CD4-positive, alpha-beta T cell (primary cell): ENCODE data around the gene IGIP. TPM values are rescaled to one million over a fixed set of nuclear protein-coding genes. Genes with fewer than 3 reads are reported as not detected.
A peak's percentile ranks its signal among the peaks of the same experiment; 100 is the strongest.

ENCODE experiments used
- ATAC-seq: fragments of 200-7000 bp; cut with Tn5 transposase; one replicate; pipeline ENCODE4 v1.10.0; 2022; ENCODE audit warnings: mild to moderate bottlenecking; ENCODE audit not compliant: poor library complexity
- CTCF ChIA-PET: fragments of 350-600 bp; sonication (Branson Sonifier 250); formaldehyde crosslinking; loops from one replicate; lab custom pipeline; 2021; ENCODE audit warnings: antibody characterized with exemption, inconsistent platforms; lab: Charles Lee
- POLR2A ChIA-PET: fragments of 350-600 bp; sonication (Branson Sonifier 250); formaldehyde crosslinking; loops from one replicate; lab custom pipeline; 2021; ENCODE audit warnings: antibody characterized with exemption, inconsistent platforms; lab: Charles Lee
- DNase-seq, 14 experiments: peaks; one replicate each; pipeline ENCODE4 v3.0.0-alpha.2; 2013 to 2020; ENCODE audit warnings: mixed read lengths in 2 of 14
- H3K27ac ChIP-seq, 2 donors: one replicate each; pipeline versions ENCODE4 v1.5.1 to v1.7.0; 2013; ENCODE audit warnings: low read length in 2 of 2, low read depth in 1 of 2, mild to moderate bottlenecking in 1 of 2
- H3K27me3 ChIP-seq, 2 experiments: 1 replicate in 1 of 2; 2 replicates in 1 of 2; pipeline versions ENCODE4 v1.6.1 to v1.7.0; 2013; ENCODE audit warnings: low read length in 2 of 2, control low read depth in 1 of 2, mild to moderate bottlenecking in 1 of 2, moderate library complexity in 1 of 2; ENCODE audit not compliant: insufficient read depth in 2 of 2, control insufficient read depth in 1 of 2
- H3K36me3 ChIP-seq: one replicate; pipeline ENCODE4 v1.6.1; 2013; ENCODE audit warnings: low read length, control low read depth; ENCODE audit not compliant: insufficient read depth
- H3K4me1 ChIP-seq: one replicate; pipeline ENCODE4 v1.6.1; 2013; ENCODE audit warnings: low read length, control low read depth; ENCODE audit not compliant: insufficient read depth
- H3K4me3 ChIP-seq: one replicate; pipeline ENCODE4 v1.5.1; 2013; ENCODE audit warnings: mild to moderate bottlenecking, low read length, moderate library complexity
- H3K9me3 ChIP-seq, 2 experiments: 1 replicate in 1 of 2; 2 replicates in 1 of 2; pipeline versions ENCODE4 v1.6.1 to v1.7.0; 2013; ENCODE audit warnings: low read length in 2 of 2, mild to moderate bottlenecking in 2 of 2, control low read depth in 1 of 2, moderate library complexity in 1 of 2; ENCODE audit not compliant: control insufficient read depth in 1 of 2, insufficient read depth in 1 of 2
- H3K27ac Mint-ChIP-seq: one replicate; pipeline ENCODE4 v1.8.0; 2020; ENCODE audit warnings: mixed read lengths
- H3K27me3 Mint-ChIP-seq: one replicate; pipeline ENCODE4 v1.8.0; 2021; ENCODE audit warnings: mixed read lengths
- H3K36me3 Mint-ChIP-seq: one replicate; pipeline ENCODE4 v1.8.0; 2021; ENCODE audit warnings: low read depth, mixed read lengths
- H3K4me1 Mint-ChIP-seq: one replicate; pipeline ENCODE4 v1.8.0; 2021; ENCODE audit warnings: low read depth, mixed read lengths
- H3K4me3 Mint-ChIP-seq: one replicate; pipeline ENCODE4 v1.8.0; 2020; ENCODE audit warnings: mild to moderate bottlenecking, mixed read lengths
- H3K9me3 Mint-ChIP-seq: one replicate; pipeline ENCODE4 v1.8.0; 2020; ENCODE audit warnings: mixed read lengths
- CTCF ChIP-seq: fragments of 200-600 bp; IDR thresholded peaks from one replicate; pipeline ENCODE4 v1.8.0; 2022; ENCODE audit warnings: antibody characterized with exemption, mild to moderate bottlenecking
- intact Hi-C, 2 experiments: fragments of 100-400 bp; cut with DNase I in 1 of 2; cut with micrococcal nuclease in 1 of 2; formaldehyde crosslinking; loops; one replicate each; pipeline versions ENCODE4 v1.15.1 to v1.9.0; 2023 to 2025; cut with DNase I, micrococcal nuclease
- total RNA-seq, 174 experiments: library from RNA in 2 of 174; stranded (reverse) in 2 of 174; gene quantifications; one replicate each; pipeline ENCODE4 v1.2.3 and lab custom pipeline; 2021 to 2026

The IGIP gene
- total RNA-seq, 2 experiments from 2014 or later = 1.5 TPM

GRCh38 chr5:140111011-140111858, 14.5 kb upstream of the IGIP start:
- H3K4me1 ChIP-seq = peaks cover 55% of the 10 kb centered on the region
- no peak overlapping the region for H3K27ac ChIP-seq
- Mint-ChIP-seq H3K36me3 (peaks cover 26% of the 10 kb centered on the region), H3K9me3 (no peaks in the 10 kb centered on the region), H3K27ac (peak overlapping the region; percentile 96), H3K4me3 (peak overlapping the region; percentile 100), H3K4me1 (peaks cover 87% of the 10 kb centered on the region), H3K27me3 (peaks cover 6% of the 10 kb centered on the region)
- ATAC-seq = no peak
- H3K4me3 ChIP-seq = no peak overlapping the region
- H3K27me3 ChIP-seq = peaks cover 10 to 11% of the 10 kb centered on the region in 2 experiments
- CTCF ChIA-PET = interaction anchor here (7.0 kb wide), 1 partner anchor 34 kb away, joined by 52 read pairs; no protein-coding TSS in a partner anchor
- intact Hi-C loops = loop anchor here in 1 of 2 experiments (5.0 to 10.0 kb wide), 4 partner anchors 46 to 1536 kb away; partner anchors contain the start of genes HSPA9, SPATA24 and UBE2D2
- POLR2A ChIA-PET = interaction anchor here (0.7 to 1.4 kb wide), 3 partner anchors 10 to 473 kb away, joined by 3 to 5 read pairs (median 3); no protein-coding TSS in a partner anchor
- H3K36me3 ChIP-seq = no peaks in the 10 kb centered on the region
- DNase-seq = no peak
- H3K9me3 ChIP-seq = no peaks in the 10 kb centered on the region
- TF ChIP-seq CTCF = no peak

GRCh38 chr5:140111859-140112551, 13.7 kb upstream of the IGIP start:
- Mint-ChIP-seq H3K4me3 (peak overlapping the region; percentile 100), H3K36me3 (peaks cover 26% of the 10 kb centered on the region), H3K27me3 (peaks cover 6% of the 10 kb centered on the region), H3K9me3 (no peaks in the 10 kb centered on the region), H3K4me1 (peaks cover 87% of the 10 kb centered on the region), H3K27ac (peak overlapping the region; percentile 96)
- H3K4me1 ChIP-seq = peaks cover 50% of the 10 kb centered on the region
- DNase-seq = no peak
- H3K27me3 ChIP-seq = peaks cover 10 to 11% of the 10 kb centered on the region in 2 experiments
- H3K4me3 ChIP-seq = no peak overlapping the region
- intact Hi-C loops = loop anchor here in 1 of 2 experiments (2.0 to 10.0 kb wide), 5 partner anchors 37 to 1537 kb away; partner anchors contain the start of genes HSPA9, SPATA24 and UBE2D2
- ChIA-PET POLR2A (interaction anchor here (1.3 to 1.4 kb wide), 4 partner anchors 9 to 473 kb away, joined by 3 to 7 read pairs (median 4); no protein-coding TSS in a partner anchor), CTCF (interaction anchor here (0.9 to 2.6 kb wide), 2 partner anchors 15 to 32 kb away, joined by 3 to 10 read pairs; no protein-coding TSS in a partner anchor)
- TF ChIP-seq CTCF = no peak
- no peak for ATAC-seq
- no peaks in the 10 kb centered on the region for H3K9me3 ChIP-seq
- H3K36me3 ChIP-seq = no peaks in the 10 kb centered on the region
- H3K27ac ChIP-seq = no peak overlapping the region

GRCh38 chr5:140112685-140113179, 13.0 kb upstream of the IGIP start:
- Histone ChIP-seq H3K4me3 (peak overlapping the region; percentile 78), H3K27ac (peak overlapping the region in 1 of 2 donors; percentile 83), H3K36me3 (no peaks in the 10 kb centered on the region), H3K4me1 (peaks cover 47% of the 10 kb centered on the region), H3K27me3 (peaks cover 10 to 11% of the 10 kb centered on the region in 2 experiments), H3K9me3 (no peaks in the 10 kb centered on the region)
- ATAC-seq = no peak
- H3K4me3 Mint-ChIP-seq = peak overlapping the region; percentile 100
- H3K27ac Mint-ChIP-seq = peak overlapping the region; percentile 96
- H3K27me3 Mint-ChIP-seq = peaks cover 6% of the 10 kb centered on the region
- peaks cover 87% of the 10 kb centered on the region for H3K4me1 Mint-ChIP-seq
- CTCF ChIA-PET = interaction anchor here (0.9 to 2.6 kb wide), 4 partner anchors 10 to 32 kb away, joined by 3 to 10 read pairs (median 3); no protein-coding TSS in a partner anchor
- no peak for DNase-seq
- TF ChIP-seq CTCF = no peak
- H3K9me3 Mint-ChIP-seq = no peaks in the 10 kb centered on the region
- peaks cover 19% of the 10 kb centered on the region for H3K36me3 Mint-ChIP-seq
- POLR2A ChIA-PET = interaction anchor here (1.3 to 1.4 kb wide), 4 partner anchors 8 to 474 kb away, joined by 3 to 7 read pairs (median 4); no protein-coding TSS in a partner anchor
- intact Hi-C loops = loop anchor here in 1 of 2 experiments (2.0 to 10.0 kb wide), 5 partner anchors 38 to 1538 kb away; partner anchors contain the start of genes HSPA9, SPATA24 and UBE2D2
